GM19238 (cell line): ENCODE measurements around the gene MIER2.

ENCODE experiments used
- DNase-seq: peaks from one replicate; pipeline ENCODE4 v3.0.0; 2011; ENCODE audit warnings: low spot score; ENCODE audit not compliant: insufficient read length

MIER2 gene

GRCh38 chr19:379796-380195, 35.2 kb upstream of the MIER2 start:
- DNase-seq: no peak

DNA sequence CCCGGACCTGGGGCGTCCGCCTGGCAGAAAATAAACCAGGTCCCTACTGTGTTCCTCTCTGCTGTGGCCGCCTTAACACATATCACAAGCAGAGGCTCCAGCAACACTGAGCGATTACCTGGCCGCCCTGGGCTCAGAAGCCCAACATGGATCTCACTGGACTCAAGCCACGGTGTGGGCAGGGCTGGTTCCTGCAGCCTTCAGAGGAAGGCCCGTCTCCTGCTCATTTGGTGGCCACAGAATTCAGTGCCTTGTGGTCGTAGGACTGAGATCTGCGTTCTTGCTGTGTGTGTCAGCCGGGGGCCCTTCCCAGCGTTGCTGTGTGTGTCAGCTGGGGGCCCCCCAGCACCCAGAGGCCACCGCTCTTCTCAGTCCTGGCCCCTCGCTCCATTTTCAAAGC, 34.1 kb upstream of the MIER2 start:
- DNase-seq: no peak

DNA sequence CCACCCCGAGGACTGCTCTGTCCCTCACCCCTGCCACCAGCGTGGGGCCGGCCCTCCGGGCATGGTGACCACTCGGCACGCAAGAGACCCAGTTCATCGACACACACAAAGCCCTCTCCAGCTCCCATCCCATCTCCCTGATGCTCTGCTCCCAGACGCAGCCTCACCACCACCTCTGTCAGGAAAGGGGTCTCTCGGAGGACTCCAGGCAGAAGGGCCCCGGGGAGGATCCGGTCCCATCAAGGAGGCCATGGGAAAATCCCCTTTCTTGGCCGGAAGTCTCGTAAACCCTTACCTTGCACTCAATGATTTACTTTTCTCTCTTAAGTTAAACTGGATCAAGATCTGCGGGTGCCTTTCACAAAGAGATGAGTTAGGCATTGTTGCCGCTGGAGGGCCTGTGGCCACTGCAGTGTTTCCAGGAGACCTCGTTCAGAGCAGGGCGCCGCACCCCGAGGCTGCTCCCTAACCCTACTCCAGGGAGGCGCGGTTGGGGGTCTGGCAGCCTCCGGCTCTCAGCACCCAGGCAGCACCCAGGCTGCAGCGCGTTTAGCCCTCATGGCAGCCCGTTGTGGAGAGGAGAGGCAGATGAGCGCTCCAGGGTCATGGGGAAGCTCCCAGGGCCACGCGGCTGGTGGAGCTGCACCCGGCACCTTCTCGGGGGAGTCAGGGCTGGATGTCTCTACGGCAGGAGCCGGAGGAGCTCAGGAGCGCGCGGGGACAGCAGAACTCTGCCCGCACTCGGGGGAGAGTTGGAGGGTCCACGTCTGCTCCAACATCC, 33.4 kb upstream of the MIER2 start:
- DNase-seq: no peak

DNA sequence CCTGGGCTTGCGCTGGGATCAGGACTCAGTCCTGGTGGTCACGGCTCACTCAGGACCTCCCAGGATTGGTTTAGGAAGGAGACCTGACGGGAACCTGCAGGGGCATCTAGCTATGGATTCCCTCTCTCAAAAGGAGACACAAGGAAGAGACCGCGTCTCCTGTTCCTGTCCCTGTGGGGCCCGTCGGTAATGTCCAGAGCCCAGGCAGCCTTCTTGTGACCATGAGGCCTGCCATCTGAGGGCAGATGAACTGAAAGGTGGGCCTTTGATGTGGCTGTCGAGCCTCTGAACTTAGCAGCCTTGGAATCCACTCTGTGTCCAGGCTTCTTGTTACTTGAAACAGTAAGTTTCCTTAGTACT, 31.5 kb upstream of the MIER2 start:
- DNase-seq: no peak

GRCh38 chr19:375395-376110, 31.0 kb upstream of the MIER2 start:
- no peak for DNase-seq

- no peak for DNase-seq
Measured at GRCh38 chr19:374886-375235, 30.3 kb upstream of the MIER2 start.

DNA sequence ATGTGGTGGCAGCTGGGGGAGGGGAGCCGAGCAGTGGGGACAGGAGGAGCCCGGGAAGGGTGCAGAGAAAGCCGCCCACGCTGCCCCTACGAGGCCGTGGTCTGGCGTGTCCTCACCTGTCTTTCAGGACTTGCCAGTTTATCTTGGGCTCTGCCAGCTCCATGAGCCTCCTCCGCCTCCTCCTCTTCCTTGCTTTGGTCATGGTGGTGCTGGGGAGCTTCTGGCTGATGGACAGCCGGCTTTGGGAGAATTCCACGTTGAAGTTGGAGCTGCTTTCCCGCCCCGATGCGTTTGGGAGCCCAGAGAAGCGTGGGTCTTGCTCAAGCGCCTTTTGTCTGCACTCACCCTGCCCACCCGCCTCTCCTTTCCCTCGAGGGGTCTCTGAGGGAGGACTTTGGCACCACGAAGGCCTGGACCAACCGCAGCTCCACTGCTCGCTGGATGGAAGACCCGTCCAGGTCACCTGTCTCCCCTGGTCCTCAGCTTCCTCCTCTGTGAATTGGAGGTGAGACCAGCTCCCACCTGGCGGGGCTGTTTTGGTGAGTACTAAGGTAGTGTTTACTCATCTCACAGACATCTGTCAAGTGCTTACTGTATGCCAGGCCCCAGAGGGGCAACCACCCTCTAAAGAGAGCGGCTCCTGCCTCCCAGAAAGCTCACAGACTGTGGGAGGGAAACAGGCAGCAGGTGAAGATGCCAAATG, 29.7 kb upstream of the MIER2 start:
- DNase-seq: no peak

DNA sequence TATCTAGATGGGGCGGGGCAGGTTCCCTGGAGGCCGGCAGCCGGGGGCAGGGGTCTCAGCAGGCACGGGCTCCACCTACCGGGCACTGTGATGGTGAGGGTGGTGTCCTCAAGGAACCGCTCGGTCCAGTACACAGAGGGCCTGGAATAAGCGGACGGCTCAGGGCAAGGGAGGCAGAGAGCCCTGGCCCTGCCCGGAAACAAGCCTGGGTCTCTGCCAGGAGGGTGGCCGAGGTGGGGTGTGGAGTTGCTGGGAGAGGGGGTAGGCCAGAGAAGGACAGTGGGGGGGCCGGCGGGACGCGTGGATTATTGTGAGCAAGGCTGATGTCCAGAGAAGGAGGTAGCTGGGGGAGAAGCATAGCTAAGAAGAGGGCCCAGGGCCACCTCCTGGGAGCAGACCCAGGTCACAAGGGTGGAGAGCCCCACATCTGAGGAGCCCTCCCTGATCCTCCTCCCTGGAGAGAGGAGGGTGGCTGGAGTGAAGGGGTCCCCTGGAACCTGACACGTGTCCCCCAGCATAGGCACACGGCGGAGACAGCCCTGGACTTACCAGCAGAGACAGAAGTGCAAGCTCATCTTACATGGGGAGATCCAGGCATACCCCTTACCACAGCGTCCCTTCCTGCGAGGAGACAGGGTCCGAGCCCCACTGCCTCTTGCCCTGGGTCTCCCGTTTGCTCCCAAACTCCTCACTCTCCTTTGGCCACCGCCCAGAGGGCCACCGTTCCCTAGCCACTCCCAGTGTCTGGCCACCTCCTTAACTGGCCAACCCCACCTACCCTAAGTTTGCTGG, 29.0 kb upstream of the MIER2 start:
- no peak for DNase-seq

GRCh38 chr19:372306-372890, 27.8 kb upstream of the MIER2 start:
- no peak for DNase-seq

GRCh38 chr19:371501-372168, 27.0 kb upstream of the MIER2 start:
- no peak for DNase-seq

DNA sequence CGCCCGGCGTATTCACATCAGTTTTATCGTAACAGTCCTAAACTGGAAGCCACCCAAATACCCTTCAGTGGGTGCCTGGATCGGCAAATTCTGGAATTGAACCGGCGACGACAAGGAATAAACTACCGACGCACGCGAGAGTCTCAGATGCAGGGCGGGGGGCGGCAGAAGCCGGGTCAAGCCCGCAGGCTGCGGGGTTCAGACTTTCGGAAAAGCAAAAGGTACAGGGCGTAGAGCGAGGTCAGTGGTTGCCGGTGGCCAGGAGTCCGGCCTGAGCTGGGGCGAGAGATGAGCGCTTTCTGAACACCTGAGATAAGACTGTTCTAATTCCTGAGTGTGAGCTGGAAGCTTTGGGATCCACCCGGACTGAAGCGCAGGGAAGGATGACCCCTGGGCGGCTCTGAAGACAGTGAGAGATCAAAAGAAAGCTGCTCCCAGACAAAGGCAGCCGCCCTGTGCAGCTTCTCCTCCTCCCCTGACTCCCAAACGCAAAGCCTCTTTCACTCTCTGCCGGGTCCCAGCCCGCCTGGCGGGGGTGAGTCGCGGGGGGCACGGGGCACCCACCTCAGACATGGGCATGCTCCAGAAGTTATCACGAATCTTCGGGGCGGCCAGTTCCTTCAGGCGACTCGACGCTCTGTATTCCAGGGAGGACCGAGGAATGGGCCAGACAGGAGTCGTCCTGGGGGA, 26.2 kb upstream of the MIER2 start:
- DNase-seq: no peak

GRCh38 chr19:369876-370275, 25.3 kb upstream of the MIER2 start:
- no peak for DNase-seq

DNA sequence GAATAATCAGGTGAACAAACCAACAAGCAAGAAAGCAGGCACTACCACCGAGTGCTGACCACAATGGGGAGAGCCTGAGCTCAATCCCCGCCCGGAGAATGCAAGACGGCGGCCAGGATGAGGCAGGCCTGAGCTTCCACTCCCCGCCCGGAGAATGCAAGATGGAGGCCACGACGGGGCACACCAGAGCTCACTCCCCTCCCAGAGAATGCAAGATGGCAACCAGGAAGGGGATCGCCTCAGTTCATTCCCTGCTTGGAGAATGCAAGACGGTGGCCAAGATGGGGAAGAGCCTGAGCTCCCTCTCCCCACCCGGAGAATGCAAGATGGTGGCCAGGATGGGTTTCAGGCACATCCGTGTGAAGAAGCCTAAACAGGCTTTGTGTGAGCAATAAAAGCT, 24.7 kb upstream of the MIER2 start:
- no peak for DNase-seq

GRCh38 chr19:368630-369024, 24.0 kb upstream of the MIER2 start:
- no peak for DNase-seq

DNA sequence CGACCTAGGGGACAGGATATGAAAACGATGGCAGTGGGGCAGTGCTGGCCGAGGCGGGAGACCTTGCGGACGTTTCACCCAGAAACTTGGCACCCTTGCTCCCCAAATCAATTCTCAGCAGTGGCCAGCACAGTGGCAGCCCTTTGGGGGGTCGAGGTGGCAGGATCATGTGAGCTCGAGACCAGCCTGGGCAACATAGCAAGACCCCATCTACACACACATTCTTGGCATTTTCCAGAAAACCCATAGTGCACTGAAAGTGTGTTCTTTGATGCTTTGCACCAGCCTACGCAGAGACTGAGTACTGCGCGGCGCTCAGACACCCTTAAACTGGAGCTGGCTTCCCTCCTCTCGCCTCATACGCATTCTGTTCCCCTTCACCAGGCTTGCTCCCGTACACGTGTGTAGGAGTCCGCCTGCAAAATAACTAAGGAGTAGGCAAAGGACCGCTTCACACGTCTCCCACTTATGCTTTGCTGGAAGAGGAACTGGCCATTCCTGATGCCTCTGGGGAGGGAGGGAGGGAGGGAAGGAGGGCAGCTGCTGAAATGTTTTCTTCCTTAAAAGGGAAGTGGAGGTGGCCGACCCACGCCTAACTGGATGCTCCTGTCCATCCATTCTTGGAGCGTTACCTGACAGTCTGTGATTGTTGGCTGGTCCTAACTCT, 23.5 kb upstream of the MIER2 start:
- DNase-seq: no peak

- DNase-seq: no peak
Measured at GRCh38 chr19:367561-367960, 23.0 kb upstream of the MIER2 start.

DNA sequence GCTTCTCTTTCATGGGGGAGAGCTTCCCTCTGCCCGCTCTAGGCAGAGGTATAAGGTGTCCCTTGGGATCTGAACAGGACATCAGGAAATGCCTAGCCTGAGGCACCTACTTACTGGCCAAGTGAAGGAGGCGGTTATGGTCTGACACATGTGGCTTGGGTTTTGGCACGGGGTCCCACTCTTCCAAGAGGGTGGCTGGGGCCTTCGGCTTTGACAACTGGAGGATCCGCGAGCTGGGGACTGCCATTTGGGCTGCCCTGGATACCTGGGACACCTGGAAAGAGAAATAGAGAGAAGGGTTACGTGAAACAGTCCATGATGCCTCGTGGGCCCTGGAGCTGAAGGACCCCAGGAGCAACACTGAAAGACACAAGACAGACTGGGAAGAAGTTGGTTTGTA, 22.4 kb upstream of the MIER2 start:
- DNase-seq: no peak

DNA sequence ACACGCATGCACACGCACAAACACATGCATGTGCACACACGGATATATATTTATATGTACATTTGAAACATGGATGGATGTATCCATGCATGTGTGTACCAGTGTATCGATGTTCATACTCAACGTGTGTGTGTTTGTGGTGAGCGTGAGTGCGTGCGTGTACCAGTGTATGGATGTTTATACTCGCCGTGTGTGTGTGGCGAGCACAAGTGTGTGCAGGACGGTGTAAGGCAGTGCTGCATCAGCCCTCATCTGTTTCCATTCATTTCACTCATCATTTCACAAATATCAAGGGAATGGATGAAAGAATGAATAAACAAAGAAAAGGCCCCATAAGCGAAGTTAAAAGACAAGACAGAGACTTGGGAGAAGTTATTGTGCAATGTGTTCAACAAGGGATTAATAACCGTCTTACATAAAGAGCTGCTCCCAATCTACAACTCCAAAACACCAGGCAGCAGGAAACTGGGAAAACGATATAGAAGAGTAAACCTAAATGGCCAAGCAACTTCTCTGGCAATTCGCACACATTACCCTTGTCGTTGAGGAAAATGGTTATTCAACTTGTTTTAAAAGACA, 21.7 kb upstream of the MIER2 start:
- no peak for DNase-seq

- DNase-seq: no peak
Measured at GRCh38 chr19:364496-365287, 20.1 kb upstream of the MIER2 start.
